HEK293 (cell line): Measurements from ENCODE around the gene AEBP2.
A peak's percentile ranks its signal among the peaks of the same experiment; 100 is the strongest.
"Not testable (repeated sequence)": the region's sequence is repeated elsewhere in the genome, so short reads cannot be mapped to it uniquely, and the experiment has no call there.

ENCODE experiments used
- CTCF ChIA-PET: fragments of 350-600 bp; formaldehyde crosslinking; extraction: SDS; loops from one replicate; lab custom pipeline; 2021; ENCODE audit warnings: antibody characterized with exemption; lab: Yijun Ruan, JAX
- POLR2A ChIA-PET: fragments of 300-600 bp; formaldehyde crosslinking; extraction: SDS; loops from one replicate; lab custom pipeline; 2020; ENCODE audit warnings: antibody characterized with exemption, inconsistent platforms; lab: Yijun Ruan, JAX
- H3K27ac ChIP-seq: fragments of 200-500 bp; sonication (Bioruptor generic); 2 replicates; pipeline ENCODE4 v1.5.1; 2014; ENCODE audit warnings: low read depth, low read length, control low read depth, inconsistent platforms; ENCODE audit errors: extremely low read depth
- H3K36me3 ChIP-seq, 2 experiments: fragments of 200-500 bp in 1 of 2; sonication (Bioruptor generic) in 1 of 2; 1 replicate in 1 of 2; 2 replicates in 1 of 2; pipeline ENCODE4 v1.5.1; 2014 to 2017; ENCODE audit warnings: inconsistent platforms in 2 of 2, low read length in 2 of 2; ENCODE audit not compliant: control insufficient read depth in 2 of 2, insufficient read depth in 1 of 2
- H3K4me1 ChIP-seq: fragments of 200-500 bp; sonication (Bioruptor generic); 2 replicates; pipeline ENCODE4 v1.5.1; 2014; ENCODE audit warnings: mild to moderate bottlenecking, low read length, inconsistent platforms; ENCODE audit not compliant: control insufficient read depth, insufficient read depth
- H3K4me3 ChIP-seq: 2 replicates; pipeline ENCODE4 v1.5.1; 2011; ENCODE audit warnings: low read depth, mild to moderate bottlenecking, control low read depth, low read length, moderate library complexity
- H3K9me3 ChIP-seq: fragments of 200-500 bp; sonication (Bioruptor generic); 2 replicates; pipeline ENCODE4 v1.5.1; 2014; ENCODE audit warnings: low read depth, low read length, inconsistent platforms; ENCODE audit not compliant: control insufficient read depth, insufficient read depth
- BCL11A ChIP-seq: fragments of 450-650 bp; formaldehyde crosslinking; IDR thresholded peaks from 2 replicates; pipeline ENCODE4 v1.5.1; 2016; ENCODE audit warnings: low read depth, missing biosample characterization, missing genetic modification characterization
- BCL11B ChIP-seq: fragments of 450-650 bp; formaldehyde crosslinking; IDR thresholded peaks from 2 replicates; pipeline ENCODE4 v1.5.1; 2016; ENCODE audit warnings: low read depth, missing biosample characterization, missing genetic modification characterization
- HOXC10 ChIP-seq: sonication (generic); formaldehyde crosslinking; IDR thresholded peaks from 2 replicates; pipeline ENCODE4 v1.8.1; 2023; ENCODE audit warnings: mild to moderate bottlenecking, missing genetic modification reagents
- OVOL3 ChIP-seq: fragments of 450-650 bp; formaldehyde crosslinking; IDR thresholded peaks from 2 replicates; pipeline ENCODE4 v1.5.1; 2016; ENCODE audit warnings: missing biosample characterization, missing genetic modification characterization
- SCRT1 ChIP-seq: fragments of 450-650 bp; formaldehyde crosslinking; IDR thresholded peaks from 2 replicates; pipeline ENCODE4 v1.5.1; 2016; ENCODE audit warnings: missing biosample characterization, missing genetic modification characterization, borderline replicate concordance
- WT1 ChIP-seq: fragments of 450-650 bp; formaldehyde crosslinking; IDR thresholded peaks from 2 replicates; pipeline ENCODE4 v1.5.1; 2016; ENCODE audit warnings: missing biosample characterization, missing genetic modification characterization
- ZBTB1 ChIP-seq: fragments of 450-650 bp; formaldehyde crosslinking; IDR thresholded peaks from 2 replicates; pipeline ENCODE4 v1.5.1; 2016; ENCODE audit warnings: missing biosample characterization, missing genetic modification characterization
- ZBTB20 ChIP-seq: fragments of 450-650 bp; formaldehyde crosslinking; IDR thresholded peaks from 2 replicates; pipeline ENCODE4 v1.5.1; 2016; ENCODE audit warnings: missing biosample characterization, missing genetic modification characterization
- ZFP3 ChIP-seq: fragments of 450-650 bp; formaldehyde crosslinking; IDR thresholded peaks from 2 replicates; pipeline ENCODE4 v1.5.1; 2016; ENCODE audit warnings: low read depth, missing biosample characterization, missing genetic modification characterization
- ZNF114 ChIP-seq: fragments of 450-650 bp; formaldehyde crosslinking; IDR thresholded peaks from 2 replicates; pipeline ENCODE4 v1.5.0; 2017; ENCODE audit warnings: missing biosample characterization, missing genetic modification characterization
- ZNF132 ChIP-seq: fragments of 450-650 bp; formaldehyde crosslinking; IDR thresholded peaks from 2 replicates; pipeline ENCODE4 v1.5.1; 2017; ENCODE audit warnings: missing biosample characterization, missing genetic modification characterization, borderline replicate concordance
- ZNF501 ChIP-seq: fragments of 450-650 bp; formaldehyde crosslinking; IDR thresholded peaks from 2 replicates; pipeline ENCODE4 v1.5.1; 2016; ENCODE audit warnings: missing biosample characterization, missing genetic modification characterization
- ZNF510 ChIP-seq: fragments of 450-650 bp; formaldehyde crosslinking; IDR thresholded peaks from 2 replicates; pipeline ENCODE4 v1.5.1; 2018; ENCODE audit warnings: mild to moderate bottlenecking, missing genetic modification characterization, missing biosample characterization; ENCODE audit not compliant: insufficient replicate concordance
- ZNF629 ChIP-seq: fragments of 450-650 bp; formaldehyde crosslinking; IDR thresholded peaks from 2 replicates; pipeline ENCODE4 v1.5.1; 2017; ENCODE audit warnings: missing biosample characterization, missing genetic modification characterization
- ZNF830 ChIP-seq: fragments of 450-650 bp; IDR thresholded peaks from 2 replicates; pipeline ENCODE4 v1.5.0; 2018; ENCODE audit warnings: missing biosample characterization, missing genetic modification characterization, low read depth, mild to moderate bottlenecking, moderate library complexity
- ZNF843 ChIP-seq: fragments of 450-650 bp; formaldehyde crosslinking; IDR thresholded peaks from 2 replicates; pipeline ENCODE4 v1.5.1; 2016; ENCODE audit warnings: missing biosample characterization, missing genetic modification characterization
- ZXDB ChIP-seq: fragments of 450-650 bp; formaldehyde crosslinking; IDR thresholded peaks from 2 replicates; pipeline ENCODE4 v1.5.1; 2016; ENCODE audit warnings: missing biosample characterization, missing genetic modification characterization
- TF ChIP-seq, protein P1 (sequence below): fragments of 450-650 bp; formaldehyde crosslinking; IDR thresholded peaks from 2 replicates; pipeline ENCODE4 v1.5.1; 2016; ENCODE audit warnings: missing biosample characterization, missing genetic modification characterization
- TF ChIP-seq, protein P2 (sequence below): fragments of 450-650 bp; formaldehyde crosslinking; IDR thresholded peaks from 2 replicates; pipeline ENCODE4 v1.5.1; 2016; ENCODE audit warnings: missing biosample characterization, missing genetic modification characterization
- TF ChIP-seq, protein P3 (sequence below): fragments of 450-650 bp; formaldehyde crosslinking; IDR thresholded peaks from 2 replicates; pipeline ENCODE4 v1.5.1; 2017; ENCODE audit warnings: missing biosample characterization, missing genetic modification characterization
- TF ChIP-seq, protein P4 (sequence below): fragments of 450-650 bp; formaldehyde crosslinking; IDR thresholded peaks from 2 replicates; pipeline ENCODE4 v1.5.1; 2016; ENCODE audit warnings: missing biosample characterization, missing genetic modification characterization
- TF ChIP-seq, protein P5 (sequence below): fragments of 450-650 bp; formaldehyde crosslinking; IDR thresholded peaks from 2 replicates; pipeline ENCODE4 v1.5.1; 2016; ENCODE audit warnings: missing biosample characterization, missing genetic modification characterization

The AEBP2 gene

DNA sequence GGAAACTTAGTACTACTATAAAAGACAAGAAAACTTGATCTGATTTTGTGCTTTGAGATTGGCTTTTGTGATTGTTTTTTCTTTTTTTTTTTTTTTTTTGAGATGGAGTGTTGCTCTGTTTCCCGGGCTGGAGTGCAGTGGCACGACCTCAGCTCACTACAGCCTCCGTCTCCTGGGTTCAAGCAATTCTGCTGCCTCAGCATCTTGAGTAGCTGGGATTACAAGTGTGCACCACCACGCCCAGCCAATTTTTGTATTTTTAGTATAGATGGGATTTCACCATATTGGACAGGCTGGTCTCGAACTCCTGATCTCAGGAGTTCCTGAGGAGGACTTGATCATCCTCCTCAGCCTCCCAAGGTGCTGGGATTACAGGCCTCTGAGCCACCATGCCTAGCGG, 26.4 kb downstream of the AEBP2 start (continued):
- TF ChIP-seq, protein P1, sequence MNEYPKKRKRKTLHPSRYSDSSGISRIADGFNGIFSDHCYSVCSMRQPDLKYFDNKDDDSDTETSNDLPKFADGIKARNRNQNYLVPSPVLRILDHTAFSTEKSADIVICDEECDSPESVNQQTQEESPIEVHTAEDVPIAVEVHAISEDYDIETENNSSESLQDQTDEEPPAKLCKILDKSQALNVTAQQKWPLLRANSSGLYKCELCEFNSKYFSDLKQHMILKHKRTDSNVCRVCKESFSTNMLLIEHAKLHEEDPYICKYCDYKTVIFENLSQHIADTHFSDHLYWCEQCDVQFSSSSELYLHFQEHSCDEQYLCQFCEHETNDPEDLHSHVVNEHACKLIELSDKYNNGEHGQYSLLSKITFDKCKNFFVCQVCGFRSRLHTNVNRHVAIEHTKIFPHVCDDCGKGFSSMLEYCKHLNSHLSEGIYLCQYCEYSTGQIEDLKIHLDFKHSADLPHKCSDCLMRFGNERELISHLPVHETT (tag by site-specific recombination): no peak

DNA sequence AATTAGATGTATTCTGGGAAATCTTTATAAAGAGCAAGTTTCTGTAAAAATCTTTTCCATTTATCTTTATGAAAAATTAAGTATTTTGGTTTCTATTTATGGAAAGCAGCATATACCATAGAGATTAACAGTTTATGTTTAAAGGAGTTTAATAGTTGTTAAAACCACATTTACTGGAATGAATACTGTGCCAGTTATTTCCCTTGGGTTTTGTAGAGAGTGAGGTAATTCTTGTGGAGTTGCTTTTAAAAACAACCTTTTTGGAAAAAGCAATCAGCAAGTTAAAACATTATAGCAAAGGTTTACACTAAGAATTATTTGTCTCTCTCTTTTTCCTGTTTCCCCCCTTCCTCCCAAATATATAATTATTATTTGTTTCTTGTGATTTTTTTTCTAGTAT, 34.9 kb downstream of the AEBP2 start:
- ChIA-PET POLR2A (no interaction called here), CTCF (interaction anchor here (0.6 kb wide), 1 partner anchor 26 kb away, joined by 3 read pairs; no protein-coding TSS in a partner anchor)
- Histone ChIP-seq H3K4me1 (0 out of 2 replicates have a peak, but pooled peaks cover 3% of the 10 kb centered on the region), H3K27ac (no peak overlapping the region), H3K9me3 (no peaks in the 10 kb centered on the region), H3K36me3 (peaks cover 32 to 45% of the 10 kb centered on the region in 2 experiments), H3K4me3 (no peak overlapping the region)
- TF ChIP-seq ZFP3 (tag by site-specific recombination) (no peak), ZNF501 (no peak), ZBTB20 (no peak), ZNF830 (tag by site-specific recombination) (no peak), ZNF629 (tag by site-specific recombination) (0 out of 2 replicates have a peak, but pooled peaks have one; percentile 11), HOXC10 (CRISPR knock-in tag) (no peak), ZNF132 (no peak), ZNF114 (no peak), ZBTB1 (no peak)
- TF ChIP-seq, protein P2, sequence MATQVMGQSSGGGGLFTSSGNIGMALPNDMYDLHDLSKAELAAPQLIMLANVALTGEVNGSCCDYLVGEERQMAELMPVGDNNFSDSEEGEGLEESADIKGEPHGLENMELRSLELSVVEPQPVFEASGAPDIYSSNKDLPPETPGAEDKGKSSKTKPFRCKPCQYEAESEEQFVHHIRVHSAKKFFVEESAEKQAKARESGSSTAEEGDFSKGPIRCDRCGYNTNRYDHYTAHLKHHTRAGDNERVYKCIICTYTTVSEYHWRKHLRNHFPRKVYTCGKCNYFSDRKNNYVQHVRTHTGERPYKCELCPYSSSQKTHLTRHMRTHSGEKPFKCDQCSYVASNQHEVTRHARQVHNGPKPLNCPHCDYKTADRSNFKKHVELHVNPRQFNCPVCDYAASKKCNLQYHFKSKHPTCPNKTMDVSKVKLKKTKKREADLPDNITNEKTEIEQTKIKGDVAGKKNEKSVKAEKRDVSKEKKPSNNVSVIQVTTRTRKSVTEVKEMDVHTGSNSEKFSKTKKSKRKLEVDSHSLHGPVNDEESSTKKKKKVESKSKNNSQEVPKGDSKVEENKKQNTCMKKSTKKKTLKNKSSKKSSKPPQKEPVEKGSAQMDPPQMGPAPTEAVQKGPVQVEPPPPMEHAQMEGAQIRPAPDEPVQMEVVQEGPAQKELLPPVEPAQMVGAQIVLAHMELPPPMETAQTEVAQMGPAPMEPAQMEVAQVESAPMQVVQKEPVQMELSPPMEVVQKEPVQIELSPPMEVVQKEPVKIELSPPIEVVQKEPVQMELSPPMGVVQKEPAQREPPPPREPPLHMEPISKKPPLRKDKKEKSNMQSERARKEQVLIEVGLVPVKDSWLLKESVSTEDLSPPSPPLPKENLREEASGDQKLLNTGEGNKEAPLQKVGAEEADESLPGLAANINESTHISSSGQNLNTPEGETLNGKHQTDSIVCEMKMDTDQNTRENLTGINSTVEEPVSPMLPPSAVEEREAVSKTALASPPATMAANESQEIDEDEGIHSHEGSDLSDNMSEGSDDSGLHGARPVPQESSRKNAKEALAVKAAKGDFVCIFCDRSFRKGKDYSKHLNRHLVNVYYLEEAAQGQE (tag by site-specific recombination): no peak
- TF ChIP-seq, protein P3, sequence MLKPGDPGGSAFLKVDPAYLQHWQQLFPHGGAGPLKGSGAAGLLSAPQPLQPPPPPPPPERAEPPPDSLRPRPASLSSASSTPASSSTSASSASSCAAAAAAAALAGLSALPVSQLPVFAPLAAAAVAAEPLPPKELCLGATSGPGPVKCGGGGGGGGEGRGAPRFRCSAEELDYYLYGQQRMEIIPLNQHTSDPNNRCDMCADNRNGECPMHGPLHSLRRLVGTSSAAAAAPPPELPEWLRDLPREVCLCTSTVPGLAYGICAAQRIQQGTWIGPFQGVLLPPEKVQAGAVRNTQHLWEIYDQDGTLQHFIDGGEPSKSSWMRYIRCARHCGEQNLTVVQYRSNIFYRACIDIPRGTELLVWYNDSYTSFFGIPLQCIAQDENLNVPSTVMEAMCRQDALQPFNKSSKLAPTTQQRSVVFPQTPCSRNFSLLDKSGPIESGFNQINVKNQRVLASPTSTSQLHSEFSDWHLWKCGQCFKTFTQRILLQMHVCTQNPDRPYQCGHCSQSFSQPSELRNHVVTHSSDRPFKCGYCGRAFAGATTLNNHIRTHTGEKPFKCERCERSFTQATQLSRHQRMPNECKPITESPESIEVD (tag by site-specific recombination): peak; percentile 70
- TF ChIP-seq, protein P4, sequence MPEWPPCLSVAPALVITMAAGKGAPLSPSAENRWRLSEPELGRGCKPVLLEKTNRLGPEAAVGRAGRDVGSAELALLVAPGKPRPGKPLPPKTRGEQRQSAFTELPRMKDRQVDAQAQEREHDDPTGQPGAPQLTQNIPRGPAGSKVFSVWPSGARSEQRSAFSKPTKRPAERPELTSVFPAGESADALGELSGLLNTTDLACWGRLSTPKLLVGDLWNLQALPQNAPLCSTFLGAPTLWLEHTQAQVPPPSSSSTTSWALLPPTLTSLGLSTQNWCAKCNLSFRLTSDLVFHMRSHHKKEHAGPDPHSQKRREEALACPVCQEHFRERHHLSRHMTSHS (tag by site-specific recombination): no peak

DNA sequence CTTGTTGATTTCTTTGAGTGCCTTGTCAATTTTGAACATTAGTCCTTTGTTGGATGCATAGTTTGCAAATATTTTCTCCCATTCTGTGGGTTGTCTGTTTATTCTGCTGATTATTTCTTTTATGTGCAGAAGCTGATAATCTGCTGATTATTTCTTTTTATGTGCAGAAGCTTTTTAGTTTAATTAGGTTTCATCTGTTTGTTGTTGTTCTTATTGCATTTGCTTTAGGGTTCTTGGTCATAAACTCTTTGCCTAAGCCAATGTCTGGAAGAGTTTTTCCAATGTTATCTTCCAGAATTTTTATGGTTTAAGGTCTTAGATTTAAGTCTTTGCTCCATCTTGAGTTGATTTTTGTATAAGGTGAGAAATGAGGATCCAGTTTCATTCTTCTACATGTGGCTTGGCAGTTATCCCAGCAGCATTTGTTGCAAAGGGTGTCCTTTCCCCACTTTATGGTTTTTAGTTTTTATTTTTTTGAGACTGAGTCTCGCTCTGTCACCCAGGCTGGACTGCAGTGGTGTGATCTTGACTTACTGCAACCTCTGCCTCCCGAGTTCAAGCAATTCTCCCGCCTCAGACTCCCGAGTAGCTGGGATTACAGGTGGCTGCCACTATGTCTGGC, 36.7 kb downstream of the AEBP2 start:
- CTCF ChIA-PET, POLR2A ChIA-PET, H3K9me3 ChIP-seq, H3K4me1 ChIP-seq, H3K27ac ChIP-seq, H3K4me3 ChIP-seq: not testable (repeated sequence)
- H3K36me3 ChIP-seq: peaks cover 31 to 48% of the 10 kb centered on the region in 2 experiments
- TF ChIP-seq SCRT1 (tag by site-specific recombination) (peak; percentile 25; the same call in 1 of the 2 replicates), WT1 (tag by site-specific recombination) (0 out of 2 replicates have a peak, but pooled peaks have one; percentile 33), BCL11A (tag by site-specific recombination) (0 out of 2 replicates have a peak, but pooled peaks have one; percentile 34), ZXDB (peak; percentile 13; the same call in 1 of the 2 replicates), ZNF843 (tag by site-specific recombination) (peak; percentile 80), OVOL3 (tag by site-specific recombination) (peak; percentile 64; the same call in 1 of the 2 replicates), BCL11B (tag by site-specific recombination) (peak; percentile 35; the same call in 1 of the 2 replicates), ZNF510 (peak; percentile 20)
- TF ChIP-seq, protein P3 (tag by site-specific recombination): peak; percentile 67
- TF ChIP-seq, protein P5, sequence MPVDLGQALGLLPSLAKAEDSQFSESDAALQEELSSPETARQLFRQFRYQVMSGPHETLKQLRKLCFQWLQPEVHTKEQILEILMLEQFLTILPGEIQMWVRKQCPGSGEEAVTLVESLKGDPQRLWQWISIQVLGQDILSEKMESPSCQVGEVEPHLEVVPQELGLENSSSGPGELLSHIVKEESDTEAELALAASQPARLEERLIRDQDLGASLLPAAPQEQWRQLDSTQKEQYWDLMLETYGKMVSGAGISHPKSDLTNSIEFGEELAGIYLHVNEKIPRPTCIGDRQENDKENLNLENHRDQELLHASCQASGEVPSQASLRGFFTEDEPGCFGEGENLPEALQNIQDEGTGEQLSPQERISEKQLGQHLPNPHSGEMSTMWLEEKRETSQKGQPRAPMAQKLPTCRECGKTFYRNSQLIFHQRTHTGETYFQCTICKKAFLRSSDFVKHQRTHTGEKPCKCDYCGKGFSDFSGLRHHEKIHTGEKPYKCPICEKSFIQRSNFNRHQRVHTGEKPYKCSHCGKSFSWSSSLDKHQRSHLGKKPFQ (tag by site-specific recombination): 0 out of 2 replicates have a peak, but pooled peaks have one; percentile 19
